HCT116 (cell line): ENCODE results near the gene SNRPF. TPM values are rescaled to one million over a fixed set of nuclear protein-coding genes. Genes with fewer than 3 reads are reported as not detected.

Experiments
- ATAC-seq: fragments of 200-7000 bp; cut with Tn5 transposase; 2 replicates; pipeline ENCODE4 v1.9.1; 2020; ENCODE audit warnings: mild to moderate bottlenecking, moderate library complexity
- BruUV-seq: library from RNA; stranded (reverse); fragments of 400-500 nt; replicated peaks from 2 replicates; lab custom pipeline; 2021; lab: Mats Ljungman, UMichigan
- CTCF ChIA-PET: fragments of 300-600 bp; sonication (Branson Sonifier 250); formaldehyde crosslinking; loops from one replicate; lab custom pipeline; 2021; ENCODE audit warnings: antibody characterized with exemption; lab: Charles Lee
- POLR2A ChIA-PET: fragments of 300-600, 350-600 bp; sonication (Branson Sonifier 250); formaldehyde crosslinking; loops from one replicate; lab custom pipeline; 2021; ENCODE audit warnings: antibody characterized with exemption; lab: Charles Lee
- RAD21 ChIA-PET, 2 experiments: fragments of 300-600 bp; sonication (Branson Sonifier 250); formaldehyde crosslinking; loops; one replicate each; lab custom pipeline; 2023; ENCODE audit warnings: low total read pairs in 2 of 2; ENCODE audit not compliant: uncharacterized antibody in 2 of 2, unreplicated experiment in 2 of 2, low non-redundant PET in 1 of 2; lab: Charles Lee
- DNase-seq: peaks from one replicate; pipeline ENCODE4 v3.0.0-alpha.2; 2010; ENCODE audit warnings: low read depth, low spot score
- H2AFZ ChIP-seq: fragments of 200-600 bp; shearing (Covaris generic), sonication (generic); 2 replicates; pipeline ENCODE4 v1.6.1; 2017; ENCODE audit warnings: low read depth, mixed run types, mixed read lengths, antibody characterized with exemption, low read length; ENCODE audit not compliant: poor library complexity, severe bottlenecking
- H3K27ac ChIP-seq: 2 replicates; pipeline ENCODE4 v1.5.1; 2012; ENCODE audit warnings: low read depth, low read length
- H3K27me3 ChIP-seq: fragments of 200-600 bp; sonication (generic); 2 replicates; pipeline ENCODE4 v1.6.1; 2016; ENCODE audit warnings: mixed run types, low read length, mixed read lengths; ENCODE audit not compliant: insufficient read depth
- H3K36me3 ChIP-seq, 2 experiments: fragments of 200-500 bp in 1 of 2; fragments of 200-600 bp in 1 of 2; sonication (Bioruptor generic) in 1 of 2; sonication (generic) in 1 of 2; 2 replicates each; pipeline versions ENCODE4 v1.5.1 to v1.6.1; 2014 to 2016; ENCODE audit warnings: low read length in 2 of 2, inconsistent platforms in 1 of 2, mixed read lengths in 1 of 2, mixed run types in 1 of 2; ENCODE audit not compliant: insufficient read depth in 2 of 2, control insufficient read depth in 1 of 2
- H3K4me1 ChIP-seq, 2 experiments: fragments of 200-600 bp in 1 of 2; sonication (generic) in 1 of 2; 2 replicates each; pipeline versions ENCODE4 v1.5.1 to v1.6.1; 2012 to 2017; ENCODE audit warnings: low read length in 2 of 2, inconsistent platforms in 1 of 2, mild to moderate bottlenecking in 1 of 2, mixed read lengths in 1 of 2, mixed run types in 1 of 2, moderate library complexity in 1 of 2; ENCODE audit not compliant: insufficient read depth in 2 of 2, control insufficient read depth in 1 of 2
- H3K4me2 ChIP-seq: fragments of 200-600 bp; sonication (generic); 2 replicates; pipeline ENCODE4 v1.6.1; 2017; ENCODE audit warnings: mixed run types, low read length, mixed read lengths
- H3K4me3 ChIP-seq, 2 experiments: fragments of 200-600 bp in 1 of 2; sonication (generic) in 1 of 2; replicated peaks in 1 of 2; 2 replicates each; pipeline ENCODE4 v1.5.1; 2011 to 2016; ENCODE audit warnings: low read length in 2 of 2, control low read depth in 1 of 2, low read depth in 1 of 2, mild to moderate bottlenecking in 1 of 2, mixed read lengths in 1 of 2, mixed run types in 1 of 2
- H3K79me2 ChIP-seq: fragments of 200-600 bp; sonication (generic); 2 replicates; pipeline ENCODE4 v1.6.1; 2017; ENCODE audit warnings: mild to moderate bottlenecking, mixed run types, low read length, moderate library complexity, mixed read lengths; ENCODE audit not compliant: insufficient read depth
- H3K9ac ChIP-seq: fragments of 200-600 bp; sonication (generic); 2 replicates; pipeline ENCODE4 v1.6.1; 2016; ENCODE audit warnings: low read length, mixed read lengths
- H3K9me2 ChIP-seq: fragments of 200-600 bp; sonication (generic), shearing (Covaris generic); 2 replicates; pipeline ENCODE4 v1.6.1; 2017; ENCODE audit warnings: mixed run types, mild to moderate bottlenecking, moderate library complexity; ENCODE audit not compliant: insufficient read depth
- H3K9me3 ChIP-seq, 2 experiments: fragments of 200-500 bp in 1 of 2; fragments of 200-600 bp in 1 of 2; sonication (Bioruptor generic) in 1 of 2; sonication (generic) in 1 of 2; 2 replicates each; pipeline ENCODE4 v1.6.1; 2014 to 2017; ENCODE audit warnings: low read length in 2 of 2, mixed read lengths in 2 of 2, inconsistent platforms in 1 of 2, low read depth in 1 of 2, mild to moderate bottlenecking in 1 of 2, mixed run types in 1 of 2, moderate library complexity in 1 of 2; ENCODE audit not compliant: control insufficient read depth in 1 of 2, insufficient read depth in 1 of 2
- H4K20me1 ChIP-seq: fragments of 200-600 bp; sonication (generic), shearing (Covaris generic); 2 replicates; pipeline ENCODE4 v1.6.1; 2017; ENCODE audit warnings: mixed run types, mild to moderate bottlenecking, moderate library complexity; ENCODE audit not compliant: insufficient read depth
- CBX3 ChIP-seq: IDR thresholded peaks from 2 replicates; pipeline ENCODE4 v1.6.1; 2012; ENCODE audit warnings: low read depth
- CEBPB ChIP-seq: IDR thresholded peaks from 2 replicates; pipeline ENCODE4 v1.6.1; 2012; ENCODE audit warnings: low read depth
- EGR1 ChIP-seq: IDR thresholded peaks from 2 replicates; pipeline ENCODE4 v1.6.1; 2012; ENCODE audit warnings: low read depth
- EZH2 ChIP-seq: fragments of 200-600 bp; sonication (generic); IDR thresholded peaks from 2 replicates; pipeline ENCODE4 v1.6.1; 2017; ENCODE audit warnings: antibody characterized with exemption, mixed run types
- EZH2phosphoT487 ChIP-seq: fragments of 200-600 bp; IDR thresholded peaks from 2 replicates; pipeline ENCODE4 v1.6.1; 2018; ENCODE audit warnings: antibody characterized with exemption, borderline replicate concordance
- MAX ChIP-seq: IDR thresholded peaks from 2 replicates; pipeline ENCODE4 v1.6.1; 2012
- POLR2A ChIP-seq: IDR thresholded peaks from 2 replicates; pipeline ENCODE4 v1.7.0; 2011; ENCODE audit warnings: borderline replicate concordance; ENCODE audit not compliant: insufficient read depth, insufficient read length; ENCODE audit errors: extremely low read depth
- SIN3A ChIP-seq: IDR thresholded peaks from 2 replicates; pipeline ENCODE4 v1.6.1; 2012; ENCODE audit warnings: low read depth
- SP1 ChIP-seq: IDR thresholded peaks from 2 replicates; pipeline ENCODE4 v1.6.1; 2012; ENCODE audit warnings: low read depth
- SRF ChIP-seq: IDR thresholded peaks from 2 replicates; pipeline ENCODE4 v1.6.1; 2012; ENCODE audit warnings: low read depth
- YY1 ChIP-seq: IDR thresholded peaks from 2 replicates; pipeline ENCODE4 v1.6.1; 2011; ENCODE audit warnings: low read length, low read depth, moderate library complexity, mild to moderate bottlenecking; ENCODE audit not compliant: insufficient replicate concordance; ENCODE audit errors: extremely low read depth
- ZFX ChIP-seq: fragments of 450-650 bp; IDR thresholded peaks from 2 replicates; pipeline ENCODE4 v1.6.1; 2017
- ZNF274 ChIP-seq: fragments of 200-500 bp; sonication (Bioruptor generic); IDR thresholded peaks from 2 replicates; pipeline ENCODE4 v1.6.1; 2014; ENCODE audit warnings: mild to moderate bottlenecking, low read depth, low read length, inconsistent platforms
- intact Hi-C: fragments of 100-400 bp; cut with micrococcal nuclease; formaldehyde crosslinking; loops from 2 replicates; pipeline ENCODE4 v1.10.0; 2022
- total RNA-seq: library from RNA; stranded (reverse); gene quantifications from one replicate; pipeline ENCODE4 v1.2.1, GENCODE V29; 2021; ENCODE audit not compliant: unreplicated experiment
- TF ChIP-seq, protein P1 (sequence below): IDR thresholded peaks from 2 replicates; pipeline ENCODE4 v1.6.1; 2012; ENCODE audit warnings: low read depth
- TF ChIP-seq, protein P2 (sequence below), 3 experiments: fragments of 200-600 bp in 1 of 3; sonication (generic) in 1 of 3; IDR thresholded peaks in 2 of 3; conservative IDR thresholded peaks in 1 of 3; 2 replicates each; pipeline ENCODE4 v1.5.1; 2012 to 2017; ENCODE audit warnings: low read depth in 2 of 3, low read length in 2 of 3, antibody characterized with exemption in 1 of 3, borderline replicate concordance in 1 of 3, control low read depth in 1 of 3, mild to moderate bottlenecking in 1 of 3, mixed read lengths in 1 of 3, mixed run types in 1 of 3, moderate library complexity in 1 of 3; ENCODE audit not compliant: insufficient read depth in 1 of 3

Gene SNRPF
- total RNA-seq, 1 experiment from 2014 or later = 56.3 TPM

DNA sequence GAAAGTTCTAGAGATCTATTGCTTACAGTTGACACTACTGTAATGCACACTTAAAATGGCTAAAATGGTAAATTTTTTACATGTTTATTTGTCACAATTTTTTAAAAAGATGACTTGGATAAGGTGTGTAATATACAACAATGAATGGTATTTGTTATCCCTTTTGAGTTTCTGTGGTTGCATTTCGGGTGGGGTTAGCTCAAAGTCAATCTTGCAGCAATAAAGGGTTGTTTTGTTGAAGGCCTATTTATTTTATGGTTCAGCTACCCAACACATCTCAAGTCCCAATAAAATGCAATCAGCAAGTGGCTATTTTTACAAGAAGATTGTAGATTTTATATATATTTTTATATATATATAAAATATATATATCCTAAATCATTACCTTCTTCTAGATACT lies 22.1 kb downstream of the SNRPF start (continued):
- TF ChIP-seq, protein P1, sequence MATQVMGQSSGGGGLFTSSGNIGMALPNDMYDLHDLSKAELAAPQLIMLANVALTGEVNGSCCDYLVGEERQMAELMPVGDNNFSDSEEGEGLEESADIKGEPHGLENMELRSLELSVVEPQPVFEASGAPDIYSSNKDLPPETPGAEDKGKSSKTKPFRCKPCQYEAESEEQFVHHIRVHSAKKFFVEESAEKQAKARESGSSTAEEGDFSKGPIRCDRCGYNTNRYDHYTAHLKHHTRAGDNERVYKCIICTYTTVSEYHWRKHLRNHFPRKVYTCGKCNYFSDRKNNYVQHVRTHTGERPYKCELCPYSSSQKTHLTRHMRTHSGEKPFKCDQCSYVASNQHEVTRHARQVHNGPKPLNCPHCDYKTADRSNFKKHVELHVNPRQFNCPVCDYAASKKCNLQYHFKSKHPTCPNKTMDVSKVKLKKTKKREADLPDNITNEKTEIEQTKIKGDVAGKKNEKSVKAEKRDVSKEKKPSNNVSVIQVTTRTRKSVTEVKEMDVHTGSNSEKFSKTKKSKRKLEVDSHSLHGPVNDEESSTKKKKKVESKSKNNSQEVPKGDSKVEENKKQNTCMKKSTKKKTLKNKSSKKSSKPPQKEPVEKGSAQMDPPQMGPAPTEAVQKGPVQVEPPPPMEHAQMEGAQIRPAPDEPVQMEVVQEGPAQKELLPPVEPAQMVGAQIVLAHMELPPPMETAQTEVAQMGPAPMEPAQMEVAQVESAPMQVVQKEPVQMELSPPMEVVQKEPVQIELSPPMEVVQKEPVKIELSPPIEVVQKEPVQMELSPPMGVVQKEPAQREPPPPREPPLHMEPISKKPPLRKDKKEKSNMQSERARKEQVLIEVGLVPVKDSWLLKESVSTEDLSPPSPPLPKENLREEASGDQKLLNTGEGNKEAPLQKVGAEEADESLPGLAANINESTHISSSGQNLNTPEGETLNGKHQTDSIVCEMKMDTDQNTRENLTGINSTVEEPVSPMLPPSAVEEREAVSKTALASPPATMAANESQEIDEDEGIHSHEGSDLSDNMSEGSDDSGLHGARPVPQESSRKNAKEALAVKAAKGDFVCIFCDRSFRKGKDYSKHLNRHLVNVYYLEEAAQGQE = no peak
- TF ChIP-seq MAX (no peak), CBX3 (no peak), EGR1 (no peak), ZFX (no peak)
- TF ChIP-seq, all 23 proteins: peak for 0

DNA sequence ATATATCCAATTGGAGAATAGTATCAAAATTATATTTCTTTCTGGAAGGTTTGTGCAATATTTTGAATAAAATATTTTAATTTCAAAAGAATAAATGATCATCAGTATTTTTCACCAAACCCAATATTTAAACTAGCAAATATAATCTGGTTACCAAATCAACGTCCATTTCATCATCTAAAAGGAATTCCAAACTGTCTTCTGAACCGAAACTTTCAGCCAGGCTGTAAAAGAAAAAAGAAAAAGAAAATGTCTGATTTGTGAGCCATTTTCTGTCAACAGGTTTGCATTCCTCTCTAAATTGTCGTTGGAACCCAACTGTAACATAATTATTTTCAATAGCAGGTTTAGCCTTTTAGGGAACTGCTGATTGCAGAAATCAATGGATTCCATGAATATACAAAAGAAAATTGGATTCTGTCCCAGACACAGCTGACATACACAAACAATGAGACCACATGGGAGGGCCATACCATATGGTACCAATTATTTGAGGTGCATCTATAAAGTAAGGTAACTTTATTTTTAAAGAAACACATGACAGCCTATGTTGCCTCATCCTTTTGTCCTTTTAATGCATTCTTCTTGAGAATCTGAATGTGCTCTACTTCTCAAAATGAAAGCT lies 22.7 kb downstream of the SNRPF start:
- H3K4me3 ChIP-seq = no peak overlapping the region
- ChIA-PET POLR2A (no interaction called here), RAD21 (no interaction called here), CTCF (no interaction called here)
- no peaks in the 10 kb centered on the region; a peak in 1 of 4 replicates for H3K9me3 ChIP-seq
- H3K36me3 ChIP-seq = no peaks in the 10 kb centered on the region
- no peak overlapping the region for H3K27ac ChIP-seq
- peaks cover 0 to 4% of the 10 kb centered on the region in 2 experiments; a peak in 1 of 4 replicates for H3K4me1 ChIP-seq
- ATAC-seq (no peak), DNase-seq (no peak)
- H3K4me2 ChIP-seq = no peak overlapping the region
- no peaks in the 10 kb centered on the region for H3K9me2 ChIP-seq
- H3K9ac ChIP-seq = no peak overlapping the region
- H3K79me2 ChIP-seq = no peaks in the 10 kb centered on the region
- intact Hi-C loops = no loop called here
- H3K27me3 ChIP-seq = no peaks in the 10 kb centered on the region
- no peaks in the 10 kb centered on the region for H4K20me1 ChIP-seq
- H2AFZ ChIP-seq = no peak overlapping the region
- no TSS peak for BruUV-seq
- TF ChIP-seq EZH2phosphoT487 (no peak), EZH2 (no peak), CEBPB (no peak), SIN3A (no peak), POLR2A (no peak), MAX (no peak), ZNF274 (no peak), SRF (no peak), CBX3 (no peak), YY1 (no peak), SP1 (no peak)
- TF ChIP-seq, protein P2, sequence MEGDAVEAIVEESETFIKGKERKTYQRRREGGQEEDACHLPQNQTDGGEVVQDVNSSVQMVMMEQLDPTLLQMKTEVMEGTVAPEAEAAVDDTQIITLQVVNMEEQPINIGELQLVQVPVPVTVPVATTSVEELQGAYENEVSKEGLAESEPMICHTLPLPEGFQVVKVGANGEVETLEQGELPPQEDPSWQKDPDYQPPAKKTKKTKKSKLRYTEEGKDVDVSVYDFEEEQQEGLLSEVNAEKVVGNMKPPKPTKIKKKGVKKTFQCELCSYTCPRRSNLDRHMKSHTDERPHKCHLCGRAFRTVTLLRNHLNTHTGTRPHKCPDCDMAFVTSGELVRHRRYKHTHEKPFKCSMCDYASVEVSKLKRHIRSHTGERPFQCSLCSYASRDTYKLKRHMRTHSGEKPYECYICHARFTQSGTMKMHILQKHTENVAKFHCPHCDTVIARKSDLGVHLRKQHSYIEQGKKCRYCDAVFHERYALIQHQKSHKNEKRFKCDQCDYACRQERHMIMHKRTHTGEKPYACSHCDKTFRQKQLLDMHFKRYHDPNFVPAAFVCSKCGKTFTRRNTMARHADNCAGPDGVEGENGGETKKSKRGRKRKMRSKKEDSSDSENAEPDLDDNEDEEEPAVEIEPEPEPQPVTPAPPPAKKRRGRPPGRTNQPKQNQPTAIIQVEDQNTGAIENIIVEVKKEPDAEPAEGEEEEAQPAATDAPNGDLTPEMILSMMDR (IDR thresholded peaks at IDR 0.05 in 2 of 3, conservative IDR thresholded peaks at IDR 0.05 in 1 of 3; ENCODE audit: borderline replicate concordance in 1 of 3, insufficient read depth in 1 of 3, low read depth in 2 of 3, low read length in 2 of 3) = no peak
- TF ChIP-seq, protein P1 = no peak
